GM10266 (cell line): ENCODE measurements around the gene DGKB.

Source experiments
- DNase-seq: peaks from one replicate; pipeline ENCODE4 v3.0.0; 2012; ENCODE audit errors: extremely low spot score
- CTCF ChIP-seq: IDR thresholded peaks from 2 replicates; pipeline ENCODE4 v1.5.1; 2012; ENCODE audit warnings: mild to moderate bottlenecking, low read depth; ENCODE audit not compliant: control insufficient read depth, insufficient read depth; ENCODE audit errors: missing control alignments

Gene DGKB

GRCh38 chr7:14133752-14134151 is 768.8 kb downstream of the DGKB start:
- DNase-seq, result no peak
- TF ChIP-seq CTCF, result no peak

GRCh38 chr7:14125998-14126397 is 776.6 kb downstream of the DGKB start:
- DNase-seq, result no peak

GRCh38 chr7:14124716-14125115 is 777.8 kb downstream of the DGKB start:
- DNase-seq, result no peak
- no peak for TF ChIP-seq CTCF

More at GRCh38 chr7:14125998-14126397, 776.6 kb downstream of the DGKB start:
- TF ChIP-seq CTCF, result no peak

GRCh38 chr7:14123923-14124322 is 778.6 kb downstream of the DGKB start:
- no peak for DNase-seq
- TF ChIP-seq CTCF, result no peak

- no peak for TF ChIP-seq CTCF
Observed at GRCh38 chr7:14115701-14116100, 786.9 kb downstream of the DGKB start.

GRCh38 chr7:14104861-14105260 is 797.7 kb downstream of the DGKB start:
- no peak for DNase-seq
- no peak for TF ChIP-seq CTCF

More at GRCh38 chr7:14115701-14116100, 786.9 kb downstream of the DGKB start:
- DNase-seq, result no peak

GRCh38 chr7:14096159-14096558 is 806.4 kb downstream of the DGKB start:
- DNase-seq, result no peak

More at GRCh38 chr7:14096159-14096558, 806.4 kb downstream of the DGKB start:
- TF ChIP-seq CTCF, result no peak
